Mesendoderm (in vitro differentiated cells): ENCODE measurements around the gene HSPB1. TPM values are rescaled to one million over a fixed set of nuclear protein-coding genes. Genes with fewer than 3 reads are reported as not detected.

ENCODE experiments used
- DNase-seq: peaks from one replicate; pipeline ENCODE4 v3.0.0; 2013
- H2AK5ac ChIP-seq: 2 replicates; pipeline ENCODE4 v1.6.1; 2013; ENCODE audit warnings: low read length, inconsistent platforms
- H2BK120ac ChIP-seq: 2 replicates; pipeline ENCODE4 v1.6.1; 2013; ENCODE audit warnings: low read depth, mild to moderate bottlenecking, low read length, moderate library complexity, mixed read lengths
- H2BK15ac ChIP-seq: replicated peaks from 2 replicates; pipeline ENCODE4 v1.6.1; 2013; ENCODE audit warnings: low read depth, mild to moderate bottlenecking, moderate library complexity
- H2BK5ac ChIP-seq: 2 replicates; pipeline ENCODE4 v1.6.1; 2013; ENCODE audit warnings: low read length, inconsistent platforms
- H3K18ac ChIP-seq: 2 replicates; pipeline ENCODE4 v1.6.1; 2013; ENCODE audit warnings: mild to moderate bottlenecking, low read length, mixed read lengths
- H3K23ac ChIP-seq: one replicate; pipeline ENCODE4 v1.6.1; 2013; ENCODE audit warnings: low read length
- H3K27ac ChIP-seq: 2 replicates; pipeline ENCODE4 v1.5.1; 2013; ENCODE audit warnings: low read depth, mild to moderate bottlenecking, inconsistent platforms, low read length, moderate library complexity
- H3K27me3 ChIP-seq: 2 replicates; pipeline ENCODE4 v1.6.1; 2013; ENCODE audit warnings: low read length, control low read depth, mild to moderate bottlenecking, inconsistent platforms; ENCODE audit not compliant: insufficient read depth, poor library complexity
- H3K36me3 ChIP-seq: 2 replicates; pipeline ENCODE4 v1.6.1; 2013; ENCODE audit warnings: low read length, inconsistent platforms; ENCODE audit not compliant: control insufficient read depth, insufficient read depth
- H3K4ac ChIP-seq: one replicate; pipeline ENCODE4 v1.6.1; 2013; ENCODE audit warnings: low read depth, mild to moderate bottlenecking, low read length, moderate library complexity
- H3K4me1 ChIP-seq: 2 replicates; pipeline ENCODE4 v1.6.1; 2013; ENCODE audit warnings: low read depth, low read length, inconsistent platforms; ENCODE audit not compliant: control insufficient read depth
- H3K4me2 ChIP-seq: 2 replicates; pipeline ENCODE4 v1.6.1; 2013; ENCODE audit warnings: low read length
- H3K4me3 ChIP-seq: 2 replicates; pipeline ENCODE4 v1.5.1; 2013; ENCODE audit warnings: mild to moderate bottlenecking, low read length
- H3K56ac ChIP-seq: one replicate; pipeline ENCODE4 v1.6.1; 2013; ENCODE audit warnings: low read length
- H3K79me1 ChIP-seq: 2 replicates; pipeline ENCODE4 v1.6.1; 2013; ENCODE audit warnings: low read length, inconsistent platforms
- H3K79me2 ChIP-seq: 2 replicates; pipeline ENCODE4 v1.6.1; 2013; ENCODE audit warnings: mild to moderate bottlenecking, low read length; ENCODE audit not compliant: control insufficient read depth, insufficient read depth
- H3K9ac ChIP-seq: 2 replicates; pipeline ENCODE4 v1.6.1; 2013; ENCODE audit warnings: low read length, inconsistent platforms
- H4K5ac ChIP-seq: one replicate; pipeline ENCODE4 v1.6.1; 2013; ENCODE audit warnings: low read length
- H4K8ac ChIP-seq: one replicate; pipeline ENCODE4 v1.6.1; 2013; ENCODE audit warnings: low read depth, mild to moderate bottlenecking, control low read depth, low read length, moderate library complexity
- WGBS: extraction: QIAGEN DNeasy Blood & Tissue Kit; methylation state at CpG from one replicate; pipeline ENCODE4 v1.1.7; 2013; ENCODE audit warnings: low lambda C conversion rate, missing lambda C conversion rate; ENCODE audit not compliant: insufficient coverage; ENCODE audit errors: extremely low coverage; 5-methylcytosine and 5-hydroxymethylcytosine counted together
- polyA plus RNA-seq, 2 experiments: library from polyadenylated mRNA; stranded (reverse); fragments of 200-250 nt; gene quantifications; one replicate each; pipeline ENCODE4 v1.2.3, GENCODE V29; 2013

Gene HSPB1
- polyA plus RNA-seq (2013, experiment 1 of 2) = 197 TPM
- polyA plus RNA-seq (2013, experiment 2 of 2) = 201 TPM

DNA sequence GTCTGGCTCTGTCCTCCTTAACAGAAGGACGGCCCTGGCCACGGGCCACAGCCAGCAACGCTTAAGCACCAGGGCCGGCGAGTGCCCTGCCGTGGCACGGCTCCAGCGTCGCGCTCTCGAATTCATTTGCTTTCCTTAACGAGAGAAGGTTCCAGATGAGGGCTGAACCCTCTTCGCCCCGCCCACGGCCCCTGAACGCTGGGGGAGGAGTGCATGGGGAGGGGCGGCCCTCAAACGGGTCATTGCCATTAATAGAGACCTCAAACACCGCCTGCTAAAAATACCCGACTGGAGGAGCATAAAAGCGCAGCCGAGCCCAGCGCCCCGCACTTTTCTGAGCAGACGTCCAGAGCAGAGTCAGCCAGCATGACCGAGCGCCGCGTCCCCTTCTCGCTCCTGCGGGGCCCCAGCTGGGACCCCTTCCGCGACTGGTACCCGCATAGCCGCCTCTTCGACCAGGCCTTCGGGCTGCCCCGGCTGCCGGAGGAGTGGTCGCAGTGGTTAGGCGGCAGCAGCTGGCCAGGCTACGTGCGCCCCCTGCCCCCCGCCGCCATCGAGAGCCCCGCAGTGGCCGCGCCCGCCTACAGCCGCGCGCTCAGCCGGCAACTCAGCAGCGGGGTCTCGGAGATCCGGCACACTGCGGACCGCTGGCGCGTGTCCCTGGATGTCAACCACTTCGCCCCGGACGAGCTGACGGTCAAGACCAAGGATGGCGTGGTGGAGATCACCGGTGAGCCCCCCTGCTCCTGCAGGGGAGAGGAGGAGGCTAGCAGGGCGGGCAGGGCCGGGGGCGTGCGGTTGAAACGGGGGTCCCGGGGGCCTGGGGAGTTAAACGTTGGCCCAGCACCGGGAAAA lies at the start of gene HSPB1:
Gene HSPB1, plus strand, starts transcription at position 327 of the 855 bp plus-strand sequence. Its CDS starts 40 bp downstream, at position 367.
- Histone ChIP-seq H4K5ac (no peak within 1 kb of the TSS), H2BK120ac (no peak within 1 kb of the TSS), H2AK5ac (no peak within 1 kb of the TSS), H3K4me2 (peak within 1 kb of the TSS; percentile 63), H3K4ac (peak within 1 kb of the TSS; percentile 62), H3K79me1 (no peaks in the 10 kb centered on the region), H3K36me3 (no peaks in the 10 kb centered on the region), H3K79me2 (no peaks in the 10 kb centered on the region), H3K9ac (peak within 1 kb of the TSS; percentile 92), H3K4me3 (peak within 1 kb of the TSS; percentile 67), H3K18ac (peak within 1 kb of the TSS; percentile 85), H3K56ac (peak within 1 kb of the TSS; percentile 93), H3K23ac (no peak within 1 kb of the TSS), H3K27me3 (no peaks in the 10 kb centered on the region), H2BK15ac (no peak within 1 kb of the TSS), H3K4me1 (no peaks in the 10 kb centered on the region), H2BK5ac (peak within 1 kb of the TSS; percentile 2), H4K8ac (peak within 1 kb of the TSS; percentile 7), H3K27ac (peak within 1 kb of the TSS; percentile 82)
- DNase-seq = peak; percentile 93
- WGBS = no CpG with 5 or more reads among the region's 75 CpGs

DNA sequence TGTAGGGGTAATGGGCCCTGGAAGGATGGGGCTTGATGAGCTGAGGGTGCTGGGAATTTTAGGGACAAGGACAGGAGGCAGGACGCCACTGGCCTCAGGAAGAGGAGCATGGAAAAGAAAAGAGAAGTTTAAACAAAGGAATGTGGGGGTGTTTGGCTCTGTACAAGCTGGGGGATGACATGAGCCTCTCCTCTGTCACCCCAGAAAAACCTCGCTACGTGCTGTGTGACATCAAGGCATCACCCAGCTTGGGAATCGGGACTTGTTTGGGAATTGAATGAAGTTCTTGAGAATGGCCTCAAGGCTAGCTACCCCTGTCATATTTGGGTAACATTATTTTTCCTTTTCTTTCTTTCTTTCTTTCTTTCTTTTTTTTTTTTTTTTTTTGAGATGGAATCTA lies 47.7 kb upstream of the HSPB1 start:
- H3K4me1 ChIP-seq = no peaks in the 10 kb centered on the region
- no CpG with 5 or more reads among the region's 4 CpGs for WGBS

DNA sequence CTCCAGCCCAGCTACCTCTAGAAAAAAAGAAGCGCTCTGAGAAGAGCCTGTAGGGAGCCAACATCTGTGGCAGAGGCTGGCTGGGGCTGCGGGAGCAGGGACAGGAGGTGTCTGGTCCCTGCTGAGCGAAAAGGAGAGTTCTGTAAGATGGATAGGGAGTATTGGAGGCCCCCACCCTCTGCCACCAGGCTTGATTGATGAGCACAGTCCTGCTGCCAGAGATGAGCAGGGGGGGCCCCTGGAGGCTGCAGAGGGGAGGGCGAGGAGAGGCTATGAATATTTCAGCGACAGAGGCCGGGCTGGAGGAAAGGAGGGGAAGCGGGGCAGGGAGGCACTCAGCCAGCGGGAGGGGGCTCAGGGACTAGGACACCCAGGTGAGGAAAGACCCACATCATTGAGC lies 44.5 kb upstream of the HSPB1 start:
- no peak overlapping the region for H3K4me2 ChIP-seq
- DNase-seq = peak; percentile 70
- no peak overlapping the region for H2BK15ac ChIP-seq
- no peak overlapping the region for H4K5ac ChIP-seq
- H3K56ac ChIP-seq = no peak overlapping the region
- no peak overlapping the region for H2AK5ac ChIP-seq
- no peak overlapping the region for H3K4ac ChIP-seq
- no peaks in the 10 kb centered on the region for H3K79me2 ChIP-seq
- no peak overlapping the region for H3K4me3 ChIP-seq
- no peak overlapping the region for H3K23ac ChIP-seq
- no peak overlapping the region for H3K18ac ChIP-seq
- WGBS = no CpG with 5 or more reads among the region's 8 CpGs
- H3K36me3 ChIP-seq = no peaks in the 10 kb centered on the region
- H3K9ac ChIP-seq = no peak overlapping the region
- no peaks in the 10 kb centered on the region for H3K27me3 ChIP-seq
- H2BK5ac ChIP-seq = no peak overlapping the region
- no peaks in the 10 kb centered on the region for H3K79me1 ChIP-seq
- H4K8ac ChIP-seq = no peak overlapping the region
- no peak overlapping the region for H3K27ac ChIP-seq
- no peaks in the 10 kb centered on the region for H3K4me1 ChIP-seq
- no peak overlapping the region for H2BK120ac ChIP-seq

More for the DNA sequence above, 47.7 kb upstream of the HSPB1 start:
- no peaks in the 10 kb centered on the region for H3K79me1 ChIP-seq
- no peak overlapping the region for H2BK5ac ChIP-seq
- no peaks in the 10 kb centered on the region for H3K36me3 ChIP-seq
- no peak overlapping the region for H3K27ac ChIP-seq
- no peak overlapping the region for H3K4me3 ChIP-seq
- H4K5ac ChIP-seq = no peak overlapping the region
- H3K79me2 ChIP-seq = no peaks in the 10 kb centered on the region
- H2BK120ac ChIP-seq = no peak overlapping the region
- H2BK15ac ChIP-seq = no peak overlapping the region
- no peak overlapping the region for H3K23ac ChIP-seq
- H3K56ac ChIP-seq = no peak overlapping the region
- no peak overlapping the region for H2AK5ac ChIP-seq
- DNase-seq = no peak
- H3K4ac ChIP-seq = no peak overlapping the region
- H4K8ac ChIP-seq = no peak overlapping the region
- no peak overlapping the region for H3K4me2 ChIP-seq
- H3K18ac ChIP-seq = no peak overlapping the region
- H3K27me3 ChIP-seq = no peaks in the 10 kb centered on the region
- no peak overlapping the region for H3K9ac ChIP-seq

GRCh38 chr7:76259124-76260093 lies 43.1 kb upstream of the HSPB1 start:
- WGBS = no CpG with 5 or more reads among the region's 50 CpGs
- no peak overlapping the region for H4K5ac ChIP-seq
- no peak overlapping the region for H3K27ac ChIP-seq
- H3K4me1 ChIP-seq = no peaks in the 10 kb centered on the region
- no peak overlapping the region for H2BK120ac ChIP-seq
- H3K56ac ChIP-seq = peak overlapping the region; percentile 86
- no peak overlapping the region for H2AK5ac ChIP-seq
- no peaks in the 10 kb centered on the region for H3K27me3 ChIP-seq
- H2BK5ac ChIP-seq = no peak overlapping the region
- H3K4me3 ChIP-seq = no peak overlapping the region
- no peaks in the 10 kb centered on the region for H3K36me3 ChIP-seq
- peak overlapping the region; percentile 59 for H3K9ac ChIP-seq
- H3K23ac ChIP-seq = no peak overlapping the region
- DNase-seq = peak; percentile 43
- no peaks in the 10 kb centered on the region for H3K79me1 ChIP-seq
- peak overlapping the region; percentile 35 for H3K18ac ChIP-seq
- no peak overlapping the region for H3K4ac ChIP-seq
- no peaks in the 10 kb centered on the region for H3K79me2 ChIP-seq
- no peak overlapping the region for H2BK15ac ChIP-seq
- H3K4me2 ChIP-seq = peak overlapping the region; percentile 27
- no peak overlapping the region for H4K8ac ChIP-seq

DNA sequence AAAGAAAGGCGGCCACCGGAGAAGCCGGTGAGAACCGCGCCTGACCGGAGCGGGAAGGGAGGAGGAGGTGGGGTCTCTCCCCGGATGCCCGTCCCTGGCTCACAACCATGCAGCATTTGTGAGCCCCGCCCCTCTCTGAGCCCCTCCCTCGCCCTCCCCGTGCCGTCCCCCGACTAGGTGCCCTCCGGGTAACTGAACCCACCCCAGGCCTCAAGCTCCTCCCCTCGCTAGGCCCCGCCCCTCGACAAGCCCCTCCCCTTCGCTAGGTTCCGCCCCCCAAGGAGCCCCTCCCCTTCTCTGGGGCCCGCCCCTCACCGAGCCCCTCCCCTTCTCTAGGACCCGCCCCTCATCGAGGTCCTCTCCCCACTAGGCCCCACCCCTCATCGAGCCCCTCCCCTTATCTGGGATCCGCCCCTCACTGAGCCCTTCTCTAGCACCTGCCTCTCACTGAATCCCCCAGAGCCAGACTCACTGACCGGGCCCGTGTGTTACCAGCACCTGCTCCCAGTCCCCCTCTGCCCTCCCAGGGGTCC lies 42.2 kb upstream of the HSPB1 start:
- Histone ChIP-seq H2BK120ac (no peak overlapping the region), H3K4me1 (no peaks in the 10 kb centered on the region), H4K8ac (no peak overlapping the region), H3K4me3 (no peak overlapping the region), H3K56ac (no peak overlapping the region), H3K23ac (no peak overlapping the region), H4K5ac (no peak overlapping the region), H2BK15ac (no peak overlapping the region), H3K27ac (no peak overlapping the region), H2BK5ac (no peak overlapping the region), H3K79me1 (no peaks in the 10 kb centered on the region), H3K4me2 (no peak overlapping the region), H3K27me3 (no peaks in the 10 kb centered on the region), H3K18ac (peak overlapping the region; percentile 35), H2AK5ac (no peak overlapping the region), H3K9ac (no peak overlapping the region), H3K79me2 (no peaks in the 10 kb centered on the region), H3K4ac (no peak overlapping the region), H3K36me3 (no peaks in the 10 kb centered on the region)
- WGBS = no CpG with 5 or more reads among the region's 28 CpGs
- DNase-seq = peak; percentile 95
